GM12892 (cell line): ENCODE measurements around the gene ZER1.

Source experiments
- DNase-seq: peaks from one replicate; pipeline ENCODE4 v3.0.0; 2011; ENCODE audit not compliant: insufficient read length
- FAIRE-seq: peaks from 2 replicates; lab custom pipeline; 2011; peaks lifted over from hg19 to GRCh38; lab: Jason Lieb, UNC
- POLR2A ChIP-seq: IDR thresholded peaks from 2 replicates; pipeline ENCODE4 v1.6.1; 2011; ENCODE audit warnings: low read depth, low read length, control low read depth
- POLR2AphosphoS5 ChIP-seq: IDR thresholded peaks from 2 replicates; pipeline ENCODE4 v1.6.1; 2011; ENCODE audit warnings: low read depth, low read length, control low read depth
- TAF1 ChIP-seq: IDR thresholded peaks from 2 replicates; pipeline ENCODE4 v1.6.1; 2011; ENCODE audit warnings: low read depth, mild to moderate bottlenecking, control low read depth, low read length, borderline replicate concordance

Gene ZER1

DNA sequence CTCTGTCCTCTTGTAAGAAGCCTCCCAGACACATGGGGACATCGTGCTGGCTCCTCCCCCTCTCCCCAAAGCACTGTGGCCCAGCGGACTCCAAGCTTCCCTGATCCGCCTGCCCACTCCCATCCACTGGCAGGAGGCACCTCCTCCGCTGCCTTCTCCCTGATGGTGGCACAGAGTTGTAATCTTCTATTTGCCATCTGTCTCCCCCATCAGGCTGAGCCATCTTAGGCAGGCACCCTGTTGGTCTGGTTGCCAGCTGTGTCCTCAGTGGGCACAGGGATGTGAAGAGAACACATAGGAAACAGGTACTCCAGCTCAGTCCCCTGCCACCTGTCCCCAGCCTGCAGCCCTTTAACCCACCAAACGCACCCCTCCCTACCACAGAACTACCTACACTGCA lies 42.4 kb downstream of the ZER1 start:
- FAIRE-seq (no peak), DNase-seq (no peak)
- TF ChIP-seq POLR2A (no peak), TAF1 (no peak), POLR2AphosphoS5 (no peak)

- TF ChIP-seq POLR2AphosphoS5 (no peak), TAF1 (no peak), POLR2A (no peak)
- no peak for DNase-seq
- FAIRE-seq = no peak
These were observed 43.4 kb downstream of the ZER1 start for GRCh38 chr9:128728298-128728697.

- FAIRE-seq (no peak), DNase-seq (no peak)
- TF ChIP-seq TAF1 = no peak
- TF ChIP-seq POLR2AphosphoS5 = no peak
- no peak for TF ChIP-seq POLR2A
These were observed 44.0 kb downstream of the ZER1 start for GRCh38 chr9:128727640-128728248.

GRCh38 chr9:128724744-128725211 lies 46.9 kb downstream of the ZER1 start:
- no peak for FAIRE-seq
- TF ChIP-seq POLR2AphosphoS5 (no peak), TAF1 (no peak), POLR2A (no peak)
- peak; percentile 71 for DNase-seq

- DNase-seq (peak; percentile 100), FAIRE-seq (peak; percentile 100)
- TF ChIP-seq POLR2AphosphoS5 (peak; percentile 96), POLR2A (peak; percentile 98), TAF1 (peak; percentile 77)
These were observed 47.6 kb downstream of the ZER1 start, which contains the start of gene ZDHHC12 for GRCh38 chr9:128723866-128724743. Gene ZDHHC12, minus strand, starts transcription at chr9:128724127. Its CDS starts 34 bp downstream, at chr9:128724093.

DNA sequence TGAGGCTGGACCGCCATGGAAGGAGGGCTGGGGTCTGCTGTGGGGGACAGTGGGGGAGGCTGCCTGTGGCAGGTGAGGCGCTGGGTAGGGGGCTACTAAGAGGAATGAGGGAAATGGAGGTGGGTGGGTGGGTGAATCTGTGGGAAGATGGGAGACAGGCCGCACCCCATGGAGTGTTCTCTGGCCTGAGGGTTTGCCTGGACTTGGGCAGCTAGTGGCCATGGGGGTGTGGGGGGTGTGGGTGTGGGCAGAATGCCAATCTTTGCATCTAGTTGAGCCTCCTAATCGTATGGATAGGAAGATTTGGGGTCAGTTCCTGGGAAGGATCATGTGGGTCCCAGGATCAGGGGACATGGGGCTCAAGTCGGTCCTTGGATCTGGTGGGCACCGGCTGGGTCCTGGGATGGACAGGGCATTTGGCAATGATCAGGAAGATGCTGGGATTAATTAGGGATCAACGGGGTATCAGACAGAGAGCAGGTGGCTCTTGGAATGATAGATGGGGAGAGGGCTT lies 48.3 kb downstream of the ZER1 start:
- no peak for TF ChIP-seq POLR2A
- no peak for TF ChIP-seq POLR2AphosphoS5
- TF ChIP-seq TAF1 = no peak
- peak; percentile 48 for FAIRE-seq
- DNase-seq = no peak

DNA sequence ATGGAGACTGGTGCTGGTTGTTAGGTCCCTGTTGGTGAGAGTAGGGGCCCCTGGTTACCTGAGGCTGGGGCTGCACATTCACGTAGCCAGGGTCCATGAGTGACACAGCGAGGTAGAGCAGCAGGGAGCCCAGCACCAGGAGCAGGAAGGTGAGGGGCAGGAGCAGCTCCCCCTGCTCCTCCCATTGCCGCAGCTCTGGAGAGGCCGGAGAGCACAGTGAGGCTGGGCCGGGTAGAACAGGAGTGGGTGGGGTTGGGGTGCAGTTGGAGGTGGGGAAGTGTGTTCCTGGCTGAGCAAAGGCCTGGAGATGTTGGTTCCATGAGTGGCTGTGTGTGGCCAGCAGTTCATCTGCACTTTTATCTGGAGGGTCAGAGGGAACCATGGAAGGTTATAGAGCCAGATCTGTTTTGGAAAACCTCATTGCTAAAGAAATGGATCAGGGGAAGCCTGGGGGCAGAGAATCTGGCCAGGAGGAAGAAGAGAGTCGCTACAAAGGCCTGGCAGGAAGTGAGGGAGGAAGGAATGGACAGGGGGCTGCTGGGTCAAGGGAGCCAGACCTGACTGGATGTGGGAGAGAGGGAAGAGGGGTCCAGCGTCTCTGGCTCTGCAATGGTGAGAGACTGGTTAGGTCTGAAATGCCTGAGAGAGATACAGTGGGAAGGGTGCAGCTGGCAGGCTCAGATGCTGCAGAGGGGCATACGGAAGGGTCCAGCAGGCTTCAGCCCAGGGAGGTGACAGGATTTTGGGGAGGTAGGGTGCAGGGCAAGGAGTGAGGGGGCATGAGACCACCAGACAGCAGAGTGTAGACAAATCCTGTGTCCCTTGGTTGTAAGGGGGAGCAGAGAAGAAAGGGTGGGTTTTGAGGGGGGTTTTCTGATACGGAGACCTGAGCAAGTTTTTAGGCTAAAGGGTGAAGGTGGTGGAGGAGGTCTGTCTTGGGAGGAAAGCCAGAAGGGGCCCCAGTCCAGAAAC lies 49.1 kb downstream of the ZER1 start:
- FAIRE-seq = no peak
- no peak for DNase-seq
- TF ChIP-seq POLR2AphosphoS5 (no peak), TAF1 (no peak), POLR2A (no peak)

- no peak for TF ChIP-seq TAF1
- no peak for TF ChIP-seq POLR2A
- TF ChIP-seq POLR2AphosphoS5 = no peak
- no peak for FAIRE-seq
- DNase-seq = no peak
These were observed 50.2 kb downstream of the ZER1 start for GRCh38 chr9:128721487-128722010.

DNA sequence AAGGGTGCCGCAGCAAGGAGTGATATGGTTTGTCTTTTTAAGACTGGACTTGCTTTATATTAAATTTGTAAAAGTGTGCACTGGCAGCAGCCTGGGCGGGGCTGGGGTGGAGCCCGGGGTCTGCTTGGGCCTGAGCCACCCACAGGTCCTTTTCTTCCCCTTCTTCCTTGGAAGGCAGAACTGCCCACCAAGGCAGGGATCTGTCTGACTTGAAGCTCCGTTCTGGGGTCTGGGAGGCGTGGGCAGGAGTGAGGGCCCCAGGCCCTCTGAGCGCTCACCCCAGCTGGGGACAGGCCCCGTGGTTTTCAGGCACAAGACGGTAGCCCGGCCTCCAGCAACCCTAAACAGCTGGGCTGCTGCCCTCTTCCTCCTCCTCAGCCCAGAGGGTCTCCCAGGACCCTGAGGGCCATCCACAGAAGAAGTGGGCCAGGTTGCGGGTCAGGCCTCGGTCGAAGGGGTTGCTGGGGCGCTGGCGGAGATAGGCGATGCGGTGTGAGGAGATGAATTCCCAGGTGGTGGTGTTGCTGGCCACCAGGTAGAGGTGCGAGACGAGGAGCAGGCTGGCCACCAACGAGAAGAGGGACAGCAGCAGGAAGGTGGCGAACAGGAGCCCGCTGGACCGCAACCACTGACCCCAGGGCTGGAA lies 50.8 kb downstream of the ZER1 start:
- DNase-seq = no peak
- TF ChIP-seq TAF1 (no peak), POLR2A (no peak), POLR2AphosphoS5 (no peak)
- FAIRE-seq = no peak
